ENCODE results near the gene IFNL4.

GRCh38 chr19:39293394-39293793, 44.7 kb upstream of the IFNL4 start:
- no peak for TF ChIP-seq NONO (IDR thresholded peaks at IDR 0.05; ENCODE audit: low read depth in 2 of 2, low read length in 1 of 2)
- no peak for TF ChIP-seq ARHGAP35 (IDR thresholded peaks at IDR 0.05; ENCODE audit: partially characterized antibody)
- no peak for TF ChIP-seq DPF2 (IDR thresholded peaks at IDR 0.05)
- TF ChIP-seq, protein P1, sequence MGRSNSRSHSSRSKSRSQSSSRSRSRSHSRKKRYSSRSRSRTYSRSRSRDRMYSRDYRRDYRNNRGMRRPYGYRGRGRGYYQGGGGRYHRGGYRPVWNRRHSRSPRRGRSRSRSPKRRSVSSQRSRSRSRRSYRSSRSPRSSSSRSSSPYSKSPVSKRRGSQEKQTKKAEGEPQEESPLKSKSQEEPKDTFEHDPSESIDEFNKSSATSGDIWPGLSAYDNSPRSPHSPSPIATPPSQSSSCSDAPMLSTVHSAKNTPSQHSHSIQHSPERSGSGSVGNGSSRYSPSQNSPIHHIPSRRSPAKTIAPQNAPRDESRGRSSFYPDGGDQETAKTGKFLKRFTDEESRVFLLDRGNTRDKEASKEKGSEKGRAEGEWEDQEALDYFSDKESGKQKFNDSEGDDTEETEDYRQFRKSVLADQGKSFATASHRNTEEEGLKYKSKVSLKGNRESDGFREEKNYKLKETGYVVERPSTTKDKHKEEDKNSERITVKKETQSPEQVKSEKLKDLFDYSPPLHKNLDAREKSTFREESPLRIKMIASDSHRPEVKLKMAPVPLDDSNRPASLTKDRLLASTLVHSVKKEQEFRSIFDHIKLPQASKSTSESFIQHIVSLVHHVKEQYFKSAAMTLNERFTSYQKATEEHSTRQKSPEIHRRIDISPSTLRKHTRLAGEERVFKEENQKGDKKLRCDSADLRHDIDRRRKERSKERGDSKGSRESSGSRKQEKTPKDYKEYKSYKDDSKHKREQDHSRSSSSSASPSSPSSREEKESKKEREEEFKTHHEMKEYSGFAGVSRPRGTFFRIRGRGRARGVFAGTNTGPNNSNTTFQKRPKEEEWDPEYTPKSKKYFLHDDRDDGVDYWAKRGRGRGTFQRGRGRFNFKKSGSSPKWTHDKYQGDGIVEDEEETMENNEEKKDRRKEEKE (IDR thresholded peaks at IDR 0.05; ENCODE audit: borderline replicate concordance in 1 of 2, control insufficient read depth in 1 of 2, low read depth in 2 of 2, low read length in 1 of 2): no peak
- no peak for TF ChIP-seq KAT7 (CRISPR knock-in tag; IDR thresholded peaks at IDR 0.05; ENCODE audit: borderline replicate concordance)
- no peak for TF ChIP-seq EZH2 (IDR thresholded peaks at IDR 0.05; ENCODE audit: borderline replicate concordance, low read depth, low read length)
- no peak for TF ChIP-seq TCF7L2 (IDR thresholded peaks at IDR 0.05; ENCODE audit: low read depth, low read length)
- TF ChIP-seq, protein P2, sequence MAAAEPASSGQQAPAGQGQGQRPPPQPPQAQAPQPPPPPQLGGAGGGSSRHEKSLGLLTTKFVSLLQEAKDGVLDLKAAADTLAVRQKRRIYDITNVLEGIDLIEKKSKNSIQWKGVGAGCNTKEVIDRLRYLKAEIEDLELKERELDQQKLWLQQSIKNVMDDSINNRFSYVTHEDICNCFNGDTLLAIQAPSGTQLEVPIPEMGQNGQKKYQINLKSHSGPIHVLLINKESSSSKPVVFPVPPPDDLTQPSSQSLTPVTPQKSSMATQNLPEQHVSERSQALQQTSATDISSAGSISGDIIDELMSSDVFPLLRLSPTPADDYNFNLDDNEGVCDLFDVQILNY (CRISPR knock-in tag; IDR thresholded peaks at IDR 0.05): no peak
- no peak for TF ChIP-seq NR2C2 (CRISPR knock-in tag; IDR thresholded peaks at IDR 0.05)
- no peak for TF ChIP-seq NR2C2 (tag; IDR thresholded peaks at IDR 0.05)
- TF ChIP-seq, protein P3, sequence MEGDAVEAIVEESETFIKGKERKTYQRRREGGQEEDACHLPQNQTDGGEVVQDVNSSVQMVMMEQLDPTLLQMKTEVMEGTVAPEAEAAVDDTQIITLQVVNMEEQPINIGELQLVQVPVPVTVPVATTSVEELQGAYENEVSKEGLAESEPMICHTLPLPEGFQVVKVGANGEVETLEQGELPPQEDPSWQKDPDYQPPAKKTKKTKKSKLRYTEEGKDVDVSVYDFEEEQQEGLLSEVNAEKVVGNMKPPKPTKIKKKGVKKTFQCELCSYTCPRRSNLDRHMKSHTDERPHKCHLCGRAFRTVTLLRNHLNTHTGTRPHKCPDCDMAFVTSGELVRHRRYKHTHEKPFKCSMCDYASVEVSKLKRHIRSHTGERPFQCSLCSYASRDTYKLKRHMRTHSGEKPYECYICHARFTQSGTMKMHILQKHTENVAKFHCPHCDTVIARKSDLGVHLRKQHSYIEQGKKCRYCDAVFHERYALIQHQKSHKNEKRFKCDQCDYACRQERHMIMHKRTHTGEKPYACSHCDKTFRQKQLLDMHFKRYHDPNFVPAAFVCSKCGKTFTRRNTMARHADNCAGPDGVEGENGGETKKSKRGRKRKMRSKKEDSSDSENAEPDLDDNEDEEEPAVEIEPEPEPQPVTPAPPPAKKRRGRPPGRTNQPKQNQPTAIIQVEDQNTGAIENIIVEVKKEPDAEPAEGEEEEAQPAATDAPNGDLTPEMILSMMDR (IDR thresholded peaks at IDR 0.05 in 2 of 3, conservative IDR thresholded peaks at IDR 0.05 in 1 of 3; ENCODE audit: insufficient read depth in 2 of 3, low read depth in 1 of 3, low read length in 3 of 3): no peak
- TF ChIP-seq, protein P4, sequence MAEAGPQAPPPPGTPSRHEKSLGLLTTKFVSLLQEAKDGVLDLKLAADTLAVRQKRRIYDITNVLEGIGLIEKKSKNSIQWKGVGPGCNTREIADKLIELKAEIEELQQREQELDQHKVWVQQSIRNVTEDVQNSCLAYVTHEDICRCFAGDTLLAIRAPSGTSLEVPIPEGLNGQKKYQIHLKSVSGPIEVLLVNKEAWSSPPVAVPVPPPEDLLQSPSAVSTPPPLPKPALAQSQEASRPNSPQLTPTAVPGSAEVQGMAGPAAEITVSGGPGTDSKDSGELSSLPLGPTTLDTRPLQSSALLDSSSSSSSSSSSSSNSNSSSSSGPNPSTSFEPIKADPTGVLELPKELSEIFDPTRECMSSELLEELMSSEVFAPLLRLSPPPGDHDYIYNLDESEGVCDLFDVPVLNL (CRISPR knock-in tag; IDR thresholded peaks at IDR 0.05; ENCODE audit: low read depth): no peak
- no peak for TF ChIP-seq SMARCA5 (IDR thresholded peaks at IDR 0.05)
- no peak for TF ChIP-seq KAT8 (IDR thresholded peaks at IDR 0.05; ENCODE audit: low read depth)

Data from K562 (cell line).